ENCODE results near the gene GNG7. TPM values are rescaled to one million over a fixed set of nuclear protein-coding genes. Genes with fewer than 3 reads are reported as not detected.
A peak's percentile ranks its signal among the peaks of the same experiment; 100 is the strongest.

GNG7 gene
- total and polyA plus RNA-seq, 12 donors: 0.83 to 16.5 (median 7.8) TPM

DNA sequence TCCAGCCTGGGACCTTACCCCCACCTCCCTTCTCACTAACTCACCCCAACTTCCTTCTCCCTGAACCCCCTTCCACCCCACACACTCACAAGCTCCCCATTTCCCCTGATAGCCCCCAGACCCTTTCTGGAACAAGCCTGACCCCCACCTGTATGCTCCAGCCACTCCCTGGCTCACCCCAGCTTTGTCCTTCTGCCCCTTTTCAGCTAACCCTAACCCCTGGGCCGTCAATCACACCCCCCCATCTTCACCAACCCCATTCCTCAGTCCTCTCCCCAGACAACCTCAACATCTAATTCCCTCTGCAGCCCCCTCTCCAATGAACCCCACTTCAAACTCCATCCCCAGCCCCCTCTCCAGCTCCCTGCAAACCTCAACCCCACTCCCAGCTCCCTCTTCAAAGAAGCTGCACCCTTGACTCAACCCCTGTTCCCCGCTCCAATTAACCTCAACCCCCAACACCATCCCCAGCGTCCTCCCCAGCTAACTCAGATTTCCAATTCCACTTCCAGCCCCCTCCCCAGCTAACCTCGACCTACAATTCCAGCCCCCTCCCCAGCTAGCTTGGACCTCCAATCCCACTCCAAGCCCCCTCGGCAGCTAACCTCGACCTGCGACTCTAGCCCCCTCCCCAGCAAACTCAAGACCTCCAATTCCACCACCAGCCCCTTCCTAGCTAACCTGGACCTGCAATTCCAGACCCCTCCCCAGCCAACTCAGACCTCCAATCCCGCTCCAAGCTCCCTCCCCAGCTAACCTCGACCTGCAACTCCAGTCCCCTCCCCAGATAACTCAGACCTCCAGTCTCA, 929 bp downstream of the GNG7 start:
- Histone ChIP-seq H3K4me3 (peak overlapping the region in 2 of 4 donors; percentile 49 to 95), H3K27me3 (no peaks in the 10 kb centered on the region), H3K4me1 (replicated peaks in 1 of 2) (peaks cover 4 to 9% of the 10 kb centered on the region in 2 donors), H3K27ac (no peak overlapping the region), H3K36me3 (replicated peaks in 1 of 2) (no peaks in the 10 kb centered on the region), H3K9me3 (replicated peaks in 1 of 3) (no peaks in the 10 kb centered on the region)
- intact Hi-C loops (cut with DNase I): no loop called here
- 14 to 19% (median 15%) methylated on average over 9 of the region's 9 CpGs for WGBS, 4 donors
- no peak for DNase-seq
- TF ChIP-seq, protein P1, sequence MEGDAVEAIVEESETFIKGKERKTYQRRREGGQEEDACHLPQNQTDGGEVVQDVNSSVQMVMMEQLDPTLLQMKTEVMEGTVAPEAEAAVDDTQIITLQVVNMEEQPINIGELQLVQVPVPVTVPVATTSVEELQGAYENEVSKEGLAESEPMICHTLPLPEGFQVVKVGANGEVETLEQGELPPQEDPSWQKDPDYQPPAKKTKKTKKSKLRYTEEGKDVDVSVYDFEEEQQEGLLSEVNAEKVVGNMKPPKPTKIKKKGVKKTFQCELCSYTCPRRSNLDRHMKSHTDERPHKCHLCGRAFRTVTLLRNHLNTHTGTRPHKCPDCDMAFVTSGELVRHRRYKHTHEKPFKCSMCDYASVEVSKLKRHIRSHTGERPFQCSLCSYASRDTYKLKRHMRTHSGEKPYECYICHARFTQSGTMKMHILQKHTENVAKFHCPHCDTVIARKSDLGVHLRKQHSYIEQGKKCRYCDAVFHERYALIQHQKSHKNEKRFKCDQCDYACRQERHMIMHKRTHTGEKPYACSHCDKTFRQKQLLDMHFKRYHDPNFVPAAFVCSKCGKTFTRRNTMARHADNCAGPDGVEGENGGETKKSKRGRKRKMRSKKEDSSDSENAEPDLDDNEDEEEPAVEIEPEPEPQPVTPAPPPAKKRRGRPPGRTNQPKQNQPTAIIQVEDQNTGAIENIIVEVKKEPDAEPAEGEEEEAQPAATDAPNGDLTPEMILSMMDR (IDR thresholded peaks at IDR 0.05): no peak
- TF ChIP-seq POLR2A (IDR thresholded peaks at IDR 0.05): no peak

DNA sequence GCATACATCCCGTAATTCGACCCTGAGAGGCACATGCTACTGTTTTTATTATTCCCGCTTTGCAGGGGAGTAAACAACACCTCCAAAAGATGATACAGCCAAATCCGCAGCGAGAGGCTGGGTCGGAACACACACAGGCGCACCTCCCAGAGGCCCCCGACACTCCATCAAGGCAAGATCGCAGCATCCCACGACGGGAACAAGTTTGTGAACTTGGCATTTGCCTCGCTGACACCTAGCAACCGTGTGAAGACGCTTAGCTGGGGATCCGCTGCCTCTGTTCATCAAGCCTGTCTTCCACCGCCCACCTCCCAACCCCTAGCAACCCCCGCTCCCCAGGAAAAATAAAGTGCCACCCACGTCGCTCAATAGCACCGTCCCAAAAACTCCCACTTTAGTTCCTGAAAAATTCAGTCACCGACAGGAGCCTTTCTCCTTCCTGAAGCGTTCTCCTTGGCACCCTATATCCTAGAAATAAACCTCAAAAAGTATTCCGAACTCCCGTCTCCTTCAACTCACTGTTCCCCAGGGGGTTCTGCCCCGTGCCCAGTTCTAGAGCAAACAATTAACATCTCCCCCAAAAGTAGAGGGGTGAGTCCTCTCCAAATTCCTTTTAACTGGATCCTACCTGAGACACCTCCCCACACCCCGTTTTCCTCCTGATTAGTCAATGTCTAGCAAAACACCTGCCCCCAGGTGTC, 1.7 kb downstream of the GNG7 start:
- Histone ChIP-seq H3K4me1 (replicated peaks in 1 of 2) (peaks cover 4 to 9% of the 10 kb centered on the region in 2 donors), H3K36me3 (replicated peaks in 1 of 2) (no peaks in the 10 kb centered on the region), H3K27me3 (no peaks in the 10 kb centered on the region), H3K9me3 (replicated peaks in 1 of 3) (no peaks in the 10 kb centered on the region), H3K27ac (no peak overlapping the region), H3K4me3 (no peak overlapping the region)
- TF ChIP-seq, protein P1 (IDR thresholded peaks at IDR 0.05): no peak
- no peak for TF ChIP-seq POLR2A (IDR thresholded peaks at IDR 0.05)
- 64 to 77% (median 73%) methylated on average over 24 to 26 of the region's 26 CpGs for WGBS, 4 donors
- no peak for DNase-seq
- intact Hi-C loops (cut with DNase I): no loop called here

DNA sequence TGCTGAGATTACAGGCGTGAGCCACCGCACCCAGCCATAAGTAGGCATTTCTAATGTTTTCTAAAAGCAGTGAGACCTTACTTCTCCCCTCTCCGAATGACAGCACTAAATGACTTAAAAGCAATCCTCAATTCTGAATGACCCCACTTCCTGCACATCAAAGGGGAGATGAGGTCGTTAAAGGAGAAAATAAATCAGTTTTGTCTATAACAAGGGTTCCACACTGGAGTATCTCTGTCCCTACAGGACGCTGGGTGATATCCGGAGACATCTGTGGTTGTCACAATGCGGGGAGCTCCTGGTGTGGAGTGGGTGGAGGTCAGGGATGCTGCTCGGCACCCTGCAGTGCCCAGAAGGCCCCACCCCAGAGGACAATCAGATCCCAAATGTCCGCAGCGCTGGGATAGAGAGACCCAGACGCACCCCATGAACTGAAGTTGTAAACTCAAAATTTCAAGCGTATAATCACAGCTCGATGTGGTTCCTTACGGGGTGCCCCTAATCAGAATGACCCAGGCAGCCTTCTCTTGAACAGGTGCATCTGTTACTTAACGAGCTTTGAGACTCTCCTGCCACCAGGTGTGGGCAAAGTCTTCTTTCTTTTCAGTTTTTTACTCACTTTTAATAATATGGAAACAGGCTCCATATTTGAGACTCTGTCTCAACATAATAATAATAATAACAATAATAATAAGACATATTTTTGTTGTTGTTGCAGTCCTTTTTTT, 2.9 kb downstream of the GNG7 start:
- 82 to 89% (median 87%) methylated on average over 15 of the region's 15 CpGs for WGBS, 4 donors
- TF ChIP-seq POLR2A (IDR thresholded peaks at IDR 0.05): no peak
- TF ChIP-seq, protein P1 (IDR thresholded peaks at IDR 0.05): no peak
- intact Hi-C loops (cut with DNase I): no loop called here

DNA sequence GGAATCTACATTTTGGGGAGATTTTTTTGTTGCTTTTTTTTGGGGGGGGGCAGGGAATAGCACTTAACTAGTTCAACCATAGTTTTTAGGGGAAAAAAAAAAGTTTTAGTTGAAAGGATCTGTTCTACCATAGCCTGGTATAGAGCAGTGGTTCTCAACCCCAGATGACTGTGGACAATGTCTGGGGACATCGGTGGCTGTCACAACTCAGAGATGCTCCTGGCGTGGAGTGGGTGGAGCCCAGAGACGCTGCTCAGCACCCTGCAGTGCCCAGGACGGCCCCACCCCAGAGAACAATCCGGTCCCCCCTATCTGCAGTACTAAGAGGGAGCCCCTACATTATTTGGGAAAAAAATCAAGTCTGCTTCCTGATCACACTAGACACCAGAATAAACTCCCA, 8.3 kb downstream of the GNG7 start:
- TF ChIP-seq POLR2A (IDR thresholded peaks at IDR 0.05): no peak
- TF ChIP-seq, protein P1 (IDR thresholded peaks at IDR 0.05): no peak
- WGBS, 4 donors: 60 to 85% (median 73%) methylated on average over 4 to 5 of the region's 5 CpGs
- Histone ChIP-seq H3K27me3 (no peaks in the 10 kb centered on the region), H3K36me3 (replicated peaks in 1 of 2) (no peaks in the 10 kb centered on the region), H3K27ac (peak overlapping the region in 1 of 5 donors; percentile 56), H3K4me1 (replicated peaks in 1 of 2) (peaks cover 15 to 23% of the 10 kb centered on the region in 2 donors), H3K4me3 (no peak overlapping the region), H3K9me3 (replicated peaks in 1 of 3) (no peaks in the 10 kb centered on the region)
- intact Hi-C loops (cut with DNase I): no loop called here
- no peak for DNase-seq

More for the DNA sequence above, 2.9 kb downstream of the GNG7 start:
- no peak overlapping the region for H3K4me3 ChIP-seq
- H3K9me3 ChIP-seq (replicated peaks in 1 of 3): no peaks in the 10 kb centered on the region
- no peak for DNase-seq
- H3K27me3 ChIP-seq: no peaks in the 10 kb centered on the region
- peaks cover 12 to 13% of the 10 kb centered on the region in 2 donors for H3K4me1 ChIP-seq (replicated peaks in 1 of 2)
- H3K27ac ChIP-seq: no peak overlapping the region
- H3K36me3 ChIP-seq (replicated peaks in 1 of 2): no peaks in the 10 kb centered on the region

Data from adrenal gland (tissue), 12 donors.